Muscle of leg (tissue), 11 donors: Measurements from ENCODE around the gene DAGLA. TPM values are rescaled to one million over a fixed set of nuclear protein-coding genes. Genes with fewer than 3 reads are reported as not detected.
A peak's percentile ranks its signal among the peaks of the same experiment; 100 is the strongest.

Experiments used
- DNase-seq: peaks from one replicate; pipeline ENCODE4 v3.0.0; 2013
- H3K27ac ChIP-seq: one replicate; pipeline ENCODE4 v1.5.1; 2013; ENCODE audit warnings: mild to moderate bottlenecking, low read length, control low read depth
- H3K27me3 ChIP-seq: one replicate; pipeline ENCODE4 v1.6.1; 2013; ENCODE audit warnings: low read length; ENCODE audit not compliant: control insufficient read depth, insufficient read depth
- H3K36me3 ChIP-seq: one replicate; pipeline ENCODE4 v1.6.1; 2013; ENCODE audit warnings: low read length; ENCODE audit not compliant: control insufficient read depth, insufficient read depth
- H3K4me1 ChIP-seq: one replicate; pipeline ENCODE4 v1.6.1; 2013; ENCODE audit warnings: low read length; ENCODE audit not compliant: control insufficient read depth, insufficient read depth
- H3K4me3 ChIP-seq: one replicate; pipeline ENCODE4 v1.5.1; 2013; ENCODE audit warnings: low read length, control low read depth
- H3K9me3 ChIP-seq: replicated peaks from 2 replicates; pipeline ENCODE4 v1.6.1; 2013; ENCODE audit warnings: low read depth, low read length; ENCODE audit not compliant: control insufficient read depth
- WGBS: methylation state at CpG from one replicate; pipeline ENCODE4 v1.1.5; 2013; ENCODE audit warnings: missing lambda C conversion rate; ENCODE audit not compliant: insufficient coverage; 5-methylcytosine and 5-hydroxymethylcytosine counted together
- polyA plus RNA-seq, 8 donors: library from polyadenylated mRNA; unstranded; fragments of 120-200 nt; gene quantifications; one replicate each; pipeline versions ENCODE4 v1.2.1 to v1.2.3, GENCODE V29; 2013; ENCODE audit warnings: inconsistent platforms in 1 of 8, low replicate concordance in 1 of 8; ENCODE audit not compliant: insufficient read length in 8 of 8, insufficient read depth in 1 of 8
- total RNA-seq: library from RNA; stranded (reverse); fragments of 120-200 nt; gene quantifications from one replicate; pipeline ENCODE4 v1.2.4, GENCODE V29; 2013

Gene DAGLA
- total and polyA plus RNA-seq, 9 donors, result 2.0 to 6.4 (median 4.7) TPM

DNA sequence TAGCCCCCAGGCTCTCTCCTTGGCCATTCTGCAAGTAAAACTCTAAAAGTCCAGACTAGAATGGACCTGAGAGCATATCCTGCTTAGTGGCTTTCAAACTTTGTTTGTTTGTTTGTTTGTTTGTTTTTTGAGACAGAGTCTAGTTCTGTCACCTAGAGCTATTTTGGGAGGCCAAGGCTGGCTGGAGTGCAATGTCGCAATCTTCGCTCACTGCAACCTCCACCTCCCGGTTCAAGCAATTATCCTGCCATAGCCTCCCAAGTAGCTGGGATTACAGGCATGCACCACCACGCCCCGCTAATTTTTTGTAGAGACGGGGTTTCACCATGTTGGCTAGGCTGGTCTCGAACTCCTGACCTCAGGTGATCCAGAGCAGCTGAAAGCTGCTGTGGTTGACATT, 28.9 kb downstream of the DAGLA start:
- WGBS, result 94% methylated on average over 6 of the region's 7 CpGs
- H3K4me3 ChIP-seq, result no peak overlapping the region
- peaks cover 2% of the 10 kb centered on the region for H3K36me3 ChIP-seq
- no peak overlapping the region for H3K27ac ChIP-seq
- peaks cover 3% of the 10 kb centered on the region for H3K27me3 ChIP-seq
- DNase-seq, result no peak
- peaks cover 57% of the 10 kb centered on the region for H3K4me1 ChIP-seq
- H3K9me3 ChIP-seq, result no peaks in the 10 kb centered on the region

DNA sequence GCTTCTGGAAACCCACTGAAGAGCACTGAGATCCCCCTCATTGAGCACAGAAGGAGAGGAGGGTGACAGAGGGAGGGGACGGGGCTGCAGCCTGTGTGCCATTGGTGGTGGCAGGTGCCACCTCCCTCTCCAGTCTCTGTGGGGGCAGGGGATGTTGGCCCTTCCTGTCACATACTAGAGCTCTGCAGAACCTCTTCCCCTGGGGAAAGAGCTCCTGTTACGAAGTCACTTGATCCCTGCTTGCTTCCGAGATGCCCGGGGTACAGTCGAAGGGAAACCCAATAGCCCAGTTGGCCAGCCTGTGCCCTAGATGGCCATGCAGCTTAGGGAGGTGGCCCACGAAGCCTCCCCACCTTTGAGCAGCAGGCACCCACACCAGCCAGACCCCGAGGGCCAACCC, 29.4 kb downstream of the DAGLA start:
- Histone ChIP-seq H3K27ac (no peak overlapping the region), H3K4me1 (peaks cover 57% of the 10 kb centered on the region), H3K27me3 (peaks cover under 1% of the 10 kb centered on the region), H3K9me3 (no peaks in the 10 kb centered on the region), H3K36me3 (peaks cover 2% of the 10 kb centered on the region), H3K4me3 (no peak overlapping the region)
- WGBS, result 46% methylated on average over 5 of the region's 7 CpGs
- no peak for DNase-seq

DNA sequence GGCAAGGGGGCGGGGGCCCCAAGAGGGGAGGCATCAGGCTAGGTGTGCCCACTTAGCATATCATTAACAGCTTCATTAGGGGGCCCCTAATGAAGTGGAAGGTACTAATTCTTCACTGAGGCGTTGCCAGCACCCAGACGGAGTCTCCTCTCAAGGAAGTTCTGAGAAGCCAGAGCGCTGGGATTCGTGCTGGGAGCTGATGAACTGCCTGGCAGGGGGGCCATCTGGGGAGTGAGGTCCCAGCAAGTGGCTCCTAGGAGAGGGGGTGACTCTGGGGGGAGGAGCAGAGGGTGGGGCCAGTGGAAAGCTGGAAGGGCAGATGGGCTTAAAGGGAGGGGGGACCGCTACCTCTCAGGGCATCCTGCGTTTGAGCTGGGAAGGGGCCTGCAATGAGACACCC, 29.8 kb downstream of the DAGLA start:
- H3K27ac ChIP-seq, result no peak overlapping the region

DNA sequence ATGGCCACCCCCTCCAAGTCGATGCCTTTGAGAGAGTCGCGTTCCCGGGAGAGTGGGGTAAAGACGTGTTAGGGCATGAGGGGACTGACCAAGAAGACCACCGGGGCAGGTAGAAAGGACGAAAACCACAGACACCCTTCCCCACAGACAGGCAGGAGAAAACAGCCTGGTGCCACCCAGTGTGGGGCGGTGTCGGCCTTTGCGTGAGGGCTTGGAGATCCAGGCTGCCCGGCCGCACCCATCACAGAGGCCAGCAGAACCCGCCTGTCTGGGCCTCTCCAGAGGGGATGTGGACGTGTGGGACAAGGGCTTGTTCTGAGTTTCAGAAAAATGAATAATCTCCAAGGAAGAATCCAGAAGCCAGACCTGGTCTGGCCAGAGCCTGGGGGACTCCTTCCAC, 30.8 kb downstream of the DAGLA start:
- DNase-seq, result no peak
- no peaks in the 10 kb centered on the region for H3K27me3 ChIP-seq
- no peaks in the 10 kb centered on the region for H3K9me3 ChIP-seq
- H3K4me3 ChIP-seq, result no peak overlapping the region
- H3K4me1 ChIP-seq, result peaks cover 52% of the 10 kb centered on the region
- 71% methylated on average over 3 of the region's 14 CpGs for WGBS
- peak overlapping the region; percentile 68 for H3K27ac ChIP-seq
- no peaks in the 10 kb centered on the region for H3K36me3 ChIP-seq

More for the DNA sequence above, 29.8 kb downstream of the DAGLA start:
- H3K9me3 ChIP-seq, result no peaks in the 10 kb centered on the region
- no peaks in the 10 kb centered on the region for H3K27me3 ChIP-seq
- WGBS, result 79% methylated on average over 6 of the region's 7 CpGs
- H3K4me3 ChIP-seq, result no peak overlapping the region
- peaks cover 2% of the 10 kb centered on the region for H3K36me3 ChIP-seq
- peaks cover 57% of the 10 kb centered on the region for H3K4me1 ChIP-seq
- no peak for DNase-seq

DNA sequence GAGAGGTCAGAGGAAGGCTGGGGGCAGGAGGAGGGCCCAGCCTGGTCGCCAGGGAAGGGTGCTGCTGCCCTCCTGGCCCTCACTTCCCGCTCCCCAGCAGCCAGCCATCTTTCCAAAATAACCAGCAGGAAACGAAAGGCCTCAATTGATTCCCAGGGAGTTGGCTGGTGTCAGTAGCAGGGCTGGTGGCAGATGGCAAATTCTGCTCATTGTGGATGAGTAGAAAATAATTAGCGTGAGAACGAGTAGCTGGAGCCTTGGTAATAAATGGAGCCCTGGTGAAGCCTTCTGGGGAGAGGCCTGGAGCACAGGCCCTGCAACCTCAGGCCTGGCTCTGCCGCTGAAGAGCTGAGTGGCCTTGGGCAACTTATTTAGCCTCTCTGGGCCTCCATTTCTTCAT, 31.3 kb downstream of the DAGLA start:
- no peaks in the 10 kb centered on the region for H3K36me3 ChIP-seq
- DNase-seq, result no peak
- no peaks in the 10 kb centered on the region for H3K9me3 ChIP-seq
- WGBS, result 33% methylated on average over 1 of the region's 6 CpGs
- no peak overlapping the region for H3K4me3 ChIP-seq
- peak overlapping the region; percentile 68 for H3K27ac ChIP-seq
- peaks cover 52% of the 10 kb centered on the region for H3K4me1 ChIP-seq
- H3K27me3 ChIP-seq, result no peaks in the 10 kb centered on the region

DNA sequence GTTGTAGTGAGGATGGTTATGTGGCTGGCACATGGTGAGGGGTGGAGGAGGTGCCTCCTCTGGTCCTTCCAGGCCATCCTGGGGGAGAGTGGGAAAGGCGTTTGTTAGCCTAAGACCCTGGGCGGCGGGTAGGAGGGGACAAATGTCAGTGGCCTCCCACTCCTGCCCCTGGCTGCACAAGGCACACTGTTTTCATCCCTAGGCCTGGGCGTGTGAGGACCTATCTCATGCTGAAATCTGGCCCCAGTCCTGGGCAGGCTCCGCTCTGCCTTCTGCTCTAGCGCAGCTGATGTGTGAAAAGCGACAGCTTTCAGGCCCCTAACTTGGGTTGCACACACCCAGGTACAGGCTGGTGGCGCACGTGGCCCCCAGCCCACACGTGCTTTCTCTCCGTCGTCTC, 32.1 kb downstream of the DAGLA start:
- DNase-seq, result no peak
- no peaks in the 10 kb centered on the region for H3K36me3 ChIP-seq
- no peaks in the 10 kb centered on the region for H3K27me3 ChIP-seq
- no peak overlapping the region for H3K4me3 ChIP-seq
- 79% methylated on average over 8 of the region's 12 CpGs for WGBS
- no peaks in the 10 kb centered on the region for H3K9me3 ChIP-seq
- H3K27ac ChIP-seq, result no peak overlapping the region
- H3K4me1 ChIP-seq, result peaks cover 51% of the 10 kb centered on the region

DNA sequence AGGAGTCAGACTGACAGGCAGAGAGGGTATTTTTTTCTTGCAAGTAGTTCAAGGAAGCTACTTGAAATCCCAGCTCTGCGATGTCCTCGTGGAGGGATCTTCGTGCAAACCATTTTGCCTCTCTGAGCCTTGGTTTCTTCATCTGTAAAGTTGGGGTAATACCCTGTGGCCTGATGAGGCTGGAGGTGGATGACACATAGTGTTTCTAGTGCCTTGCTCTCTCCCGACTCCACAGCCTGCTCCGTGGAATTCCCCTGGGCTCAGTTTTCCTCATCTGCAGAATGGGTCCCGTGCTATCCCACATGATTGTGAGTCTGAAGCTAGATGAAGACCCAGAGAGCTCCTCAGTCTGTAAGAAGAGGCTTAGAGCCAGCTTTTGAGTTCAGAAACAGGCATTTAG, 32.7 kb downstream of the DAGLA start:
- Histone ChIP-seq H3K4me1 (peaks cover 52% of the 10 kb centered on the region), H3K4me3 (no peak overlapping the region), H3K27me3 (no peaks in the 10 kb centered on the region), H3K27ac (no peak overlapping the region), H3K36me3 (no peaks in the 10 kb centered on the region), H3K9me3 (no peaks in the 10 kb centered on the region)
- no peak for DNase-seq
- WGBS, result 90% methylated on average over 3 of the region's 6 CpGs

DNA sequence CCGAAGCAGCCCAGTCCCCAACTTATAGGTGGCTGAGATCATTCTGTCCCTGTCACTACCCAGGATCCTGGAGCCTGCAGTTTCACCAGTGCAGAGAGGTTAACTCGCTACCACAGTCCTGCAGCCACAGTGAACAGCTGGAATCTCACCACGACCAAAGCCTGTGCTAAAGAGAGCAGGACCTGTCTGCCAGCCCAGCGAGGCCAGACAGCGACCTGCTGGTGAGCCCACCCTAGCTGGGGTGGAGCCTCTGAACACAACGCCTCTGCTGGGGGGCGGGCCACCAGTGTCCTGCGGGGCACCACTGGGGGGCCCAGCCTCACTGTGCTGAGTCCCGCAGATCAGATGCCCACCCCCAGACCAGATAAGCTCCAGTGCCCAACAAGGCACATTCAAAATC, 33.3 kb downstream of the DAGLA start:
- DNase-seq, result no peak
- 36% methylated on average over 9 of the region's 9 CpGs for WGBS
- H3K36me3 ChIP-seq, result no peaks in the 10 kb centered on the region
- no peaks in the 10 kb centered on the region for H3K9me3 ChIP-seq
- no peak overlapping the region for H3K4me3 ChIP-seq
- H3K27me3 ChIP-seq, result no peaks in the 10 kb centered on the region
- no peak overlapping the region for H3K27ac ChIP-seq
- H3K4me1 ChIP-seq, result peaks cover 57% of the 10 kb centered on the region

DNA sequence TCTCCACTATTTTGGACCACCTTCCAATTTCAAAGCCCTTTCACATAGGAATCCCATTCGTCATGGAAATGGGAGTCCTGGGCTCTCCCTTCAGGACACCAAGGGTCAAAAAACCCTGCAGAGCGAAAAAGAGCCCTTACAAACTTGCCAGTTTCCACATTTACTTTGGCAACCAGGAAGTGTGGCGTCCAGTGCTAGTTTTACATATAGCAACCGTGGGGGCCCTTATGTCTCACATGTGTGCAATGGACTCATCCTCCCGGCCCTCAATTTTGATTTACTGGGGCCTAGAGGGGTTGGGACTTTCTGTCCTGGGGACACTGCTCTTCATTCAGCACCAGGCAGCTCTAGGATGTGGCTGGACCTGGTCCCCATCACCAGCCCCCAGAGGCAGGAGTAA, 33.7 kb downstream of the DAGLA start:
- Histone ChIP-seq H3K27ac (no peak overlapping the region), H3K27me3 (no peaks in the 10 kb centered on the region), H3K9me3 (no peaks in the 10 kb centered on the region), H3K4me1 (peaks cover 61% of the 10 kb centered on the region), H3K4me3 (no peak overlapping the region), H3K36me3 (no peaks in the 10 kb centered on the region)
- 45% methylated on average over 5 of the region's 5 CpGs for WGBS
- no peak for DNase-seq

DNA sequence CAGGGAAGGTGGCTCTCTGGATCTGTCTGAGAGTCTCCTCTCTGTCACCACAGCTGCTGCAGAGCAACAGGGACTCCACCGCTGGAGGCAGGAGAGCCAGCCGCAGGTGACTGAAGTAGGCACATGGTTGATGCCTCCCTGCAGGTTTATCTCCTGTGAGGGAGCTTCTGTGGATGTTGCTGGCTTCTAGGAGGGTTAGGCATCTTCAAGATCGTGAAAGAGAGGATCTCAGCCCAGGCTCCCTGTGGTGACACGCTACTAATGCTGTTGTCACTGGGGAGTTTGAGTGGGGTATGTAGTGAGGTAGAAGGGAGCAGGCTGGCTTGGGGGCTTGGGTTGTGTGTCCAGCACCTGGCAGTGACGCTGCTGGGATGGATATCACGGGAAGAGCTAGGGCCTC, 34.1 kb downstream of the DAGLA start:
- Histone ChIP-seq H3K9me3 (no peaks in the 10 kb centered on the region), H3K4me1 (peaks cover 62% of the 10 kb centered on the region), H3K4me3 (no peak overlapping the region), H3K27me3 (no peaks in the 10 kb centered on the region), H3K36me3 (no peaks in the 10 kb centered on the region), H3K27ac (no peak overlapping the region)
- no peak for DNase-seq
- WGBS, result 79% methylated on average over 4 of the region's 6 CpGs

DNA sequence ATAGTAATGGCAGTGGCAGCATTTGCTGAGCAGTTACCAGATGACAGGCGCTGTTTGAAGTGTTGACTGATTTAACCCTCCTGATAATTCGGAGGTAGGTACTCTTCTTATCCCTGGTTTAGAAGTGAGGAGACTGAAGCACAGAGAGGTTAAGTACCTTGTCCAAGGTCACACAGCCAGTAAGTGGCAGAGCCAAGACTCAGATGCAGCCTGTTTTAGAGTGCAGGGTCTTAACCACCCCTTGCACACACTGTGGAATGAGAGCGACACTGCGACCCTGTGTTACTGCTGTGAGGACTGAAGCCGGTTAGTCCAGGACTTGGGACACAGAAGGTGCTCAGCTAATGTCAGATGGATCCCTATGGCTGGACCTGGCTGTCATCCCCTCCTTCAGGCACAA, 34.7 kb downstream of the DAGLA start:
- no peaks in the 10 kb centered on the region for H3K36me3 ChIP-seq
- no peaks in the 10 kb centered on the region for H3K9me3 ChIP-seq
- no peaks in the 10 kb centered on the region for H3K27me3 ChIP-seq
- DNase-seq, result no peak
- H3K4me1 ChIP-seq, result peaks cover 60% of the 10 kb centered on the region
- H3K27ac ChIP-seq, result no peak overlapping the region
- H3K4me3 ChIP-seq, result no peak overlapping the region
- WGBS, result 89% methylated on average over 3 of the region's 5 CpGs
